HG03139 (cell line): Measurements from ENCODE around the gene CNOT8.
"Not testable (repeated sequence)": the region's sequence is repeated elsewhere in the genome, so short reads cannot be mapped to it uniquely, and the experiment has no call there.

ENCODE experiments used
- ATAC-seq: cut with Tn5 transposase; IDR thresholded peaks from one replicate; pipeline ENCODE4 v1.9.1; 2021; ENCODE audit not compliant: unreplicated experiment

CNOT8 gene

GRCh38 chr5:154863291-154864080 is 5.1 kb downstream of the CNOT8 start:
- no peak for ATAC-seq

DNA sequence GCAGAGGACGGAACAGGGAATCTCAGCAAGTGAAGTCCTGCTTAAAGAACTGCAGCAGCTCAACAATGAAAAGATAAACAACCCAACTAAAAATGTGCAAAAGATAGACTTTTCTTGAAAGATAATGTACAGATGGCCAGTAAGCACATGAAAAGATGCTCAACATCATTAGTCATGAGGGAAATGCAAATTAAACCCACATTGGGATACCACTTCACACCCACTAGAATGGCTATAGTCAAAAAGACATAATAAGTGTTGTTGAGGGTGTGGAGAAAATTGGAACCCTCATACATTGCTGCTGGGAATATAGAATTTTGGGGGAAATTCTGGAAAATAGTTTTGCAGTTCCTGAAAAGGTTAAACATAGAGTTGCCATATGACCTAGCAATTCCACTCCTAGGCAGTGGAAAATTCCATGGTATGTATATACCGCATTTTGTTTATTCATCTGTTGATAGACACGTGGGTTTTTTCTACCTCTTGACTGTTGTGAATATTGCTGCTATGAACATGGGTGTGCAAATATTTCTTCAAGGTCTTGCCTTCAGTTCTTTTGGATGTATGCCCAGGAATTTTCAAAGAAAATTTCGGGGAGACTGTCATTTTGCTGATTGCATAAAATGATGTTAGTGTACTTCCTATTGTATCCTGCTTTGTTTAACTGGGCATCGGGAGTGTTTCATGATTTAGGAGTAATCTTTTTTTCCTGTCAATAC is 7.2 kb downstream of the CNOT8 start:
- no peak for ATAC-seq

DNA sequence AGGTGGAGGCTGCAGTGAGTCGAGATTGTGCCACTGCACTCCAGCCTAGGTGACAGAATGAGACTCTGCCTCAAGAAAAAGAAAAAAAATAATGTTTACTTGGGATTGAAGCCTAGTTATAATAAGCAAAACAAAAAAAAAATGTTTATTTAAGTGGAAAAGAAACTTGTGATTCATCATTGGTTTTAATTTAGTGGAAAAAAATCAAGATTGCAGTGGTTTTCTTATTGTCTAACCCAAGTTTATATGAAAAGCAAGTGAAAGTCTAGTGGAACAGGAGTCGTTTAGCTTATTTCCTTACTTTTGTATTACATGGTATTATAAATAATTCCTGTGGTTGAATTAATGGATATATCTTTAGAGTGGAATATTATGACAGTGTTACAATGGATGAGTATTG is 8.4 kb downstream of the CNOT8 start:
- no peak for ATAC-seq

DNA sequence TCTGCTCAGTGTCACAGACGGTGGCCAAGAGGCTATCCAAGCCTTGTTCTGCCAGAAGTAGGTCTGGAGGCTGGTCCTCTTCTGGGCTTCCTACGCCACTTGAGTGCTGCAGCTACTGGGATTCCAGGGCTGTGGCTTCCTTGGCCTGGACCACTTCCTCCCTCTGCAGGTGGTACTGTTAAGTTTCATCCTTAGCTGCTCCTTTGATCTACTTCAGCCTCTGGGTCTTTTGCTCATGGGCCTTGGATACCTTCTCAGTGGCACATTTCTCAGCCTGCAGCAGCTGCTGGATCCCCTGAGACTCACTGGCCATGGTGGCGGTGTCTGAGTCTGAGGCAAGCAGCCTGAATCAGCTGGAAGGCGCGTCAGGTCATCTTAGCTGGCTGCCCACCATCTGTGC is 10.3 kb downstream of the CNOT8 start:
- ATAC-seq: no peak

- ATAC-seq: no peak
Measured at GRCh38 chr5:154871734-154872133, 13.3 kb downstream of the CNOT8 start.

DNA sequence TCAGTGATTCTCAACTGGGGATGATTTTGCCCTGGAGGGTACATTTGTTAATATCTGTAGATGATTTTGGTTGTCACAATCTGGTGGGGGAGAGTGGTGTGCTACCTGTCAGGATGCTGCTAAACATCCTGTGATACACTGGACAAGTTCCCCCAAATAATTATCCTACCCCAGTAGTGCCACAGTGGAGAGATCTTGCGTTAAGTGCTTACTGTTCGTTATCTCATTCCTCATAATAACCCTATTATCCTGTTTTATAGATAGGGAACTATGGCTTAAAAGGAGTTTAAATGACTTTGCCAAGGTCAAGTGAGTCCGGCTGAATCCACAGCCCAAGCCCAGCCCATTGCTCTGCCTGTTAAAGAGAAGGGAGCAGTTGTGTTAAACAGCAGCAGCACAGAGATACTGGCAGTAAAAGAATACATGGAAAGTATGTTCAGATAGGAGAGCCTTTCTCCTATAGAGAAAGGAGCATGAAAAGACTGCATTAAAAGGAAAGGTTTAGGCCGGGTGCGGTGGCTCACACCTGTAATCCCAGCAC is 15.4 kb downstream of the CNOT8 start:
- ATAC-seq: no peak

- no peak for ATAC-seq
Measured at GRCh38 chr5:154878642-154879335, 20.4 kb downstream of the CNOT8 start.

GRCh38 chr5:154881986-154882385 is 23.6 kb downstream of the CNOT8 start:
- ATAC-seq: no peak

DNA sequence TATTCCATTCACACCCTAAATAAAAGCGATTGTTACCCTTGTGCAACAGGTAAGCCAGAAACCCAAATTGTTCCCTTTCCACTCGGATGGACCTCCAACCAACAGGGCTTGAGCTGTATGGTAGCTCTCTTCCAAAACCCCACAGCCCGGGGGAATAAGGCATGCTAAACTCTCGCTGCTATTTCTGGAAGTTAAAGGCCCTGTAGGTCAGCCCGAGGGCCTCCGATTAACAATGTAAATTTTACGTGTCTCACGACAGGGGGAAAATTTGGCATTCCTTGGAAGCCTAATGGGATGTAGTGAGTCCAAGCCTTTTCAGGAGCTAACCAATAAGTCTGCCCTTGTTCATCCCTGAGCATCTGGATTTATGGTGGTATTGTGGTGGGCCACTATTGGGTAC is 26.0 kb downstream of the CNOT8 start:
- ATAC-seq: no peak

DNA sequence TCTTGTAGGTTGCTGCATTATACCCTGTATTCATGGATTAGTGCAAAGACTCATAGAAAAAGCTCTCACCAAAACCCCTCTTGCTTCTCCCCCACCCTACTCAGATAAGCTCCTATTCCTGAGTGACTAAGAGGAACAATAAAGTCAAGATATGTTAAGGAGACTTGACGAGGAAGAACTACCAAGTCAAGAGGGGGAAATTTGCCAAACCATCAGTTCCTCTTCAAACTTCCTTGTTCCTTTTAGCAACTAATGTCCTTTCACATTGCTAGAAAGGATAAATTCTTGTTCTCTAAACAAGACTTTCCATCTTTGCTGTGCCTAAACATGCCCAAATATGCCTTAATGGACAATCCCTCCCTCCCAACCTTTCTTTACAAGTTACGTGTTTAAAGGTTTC is 27.0 kb downstream of the CNOT8 start:
- no peak for ATAC-seq

DNA sequence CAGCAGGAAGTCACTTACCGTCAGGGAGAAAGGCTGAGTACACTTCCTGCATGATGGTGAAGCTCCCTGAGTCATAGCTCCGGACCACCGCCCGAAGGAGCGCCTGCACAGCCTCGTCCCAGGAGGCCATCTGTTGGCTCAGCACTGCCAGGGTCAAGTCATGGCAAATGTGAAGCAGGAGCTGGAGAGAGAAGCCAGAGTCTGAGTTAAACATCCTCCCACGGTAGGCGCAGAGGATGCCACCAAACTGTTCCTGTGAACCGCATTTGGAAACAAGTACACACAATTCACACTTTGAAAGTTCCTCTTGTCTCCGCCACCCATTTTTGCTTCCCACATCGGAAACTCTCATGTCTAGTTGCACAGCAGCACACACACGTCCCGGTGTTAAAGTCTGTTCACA is 33.9 kb downstream of the CNOT8 start:
- ATAC-seq: no peak

DNA sequence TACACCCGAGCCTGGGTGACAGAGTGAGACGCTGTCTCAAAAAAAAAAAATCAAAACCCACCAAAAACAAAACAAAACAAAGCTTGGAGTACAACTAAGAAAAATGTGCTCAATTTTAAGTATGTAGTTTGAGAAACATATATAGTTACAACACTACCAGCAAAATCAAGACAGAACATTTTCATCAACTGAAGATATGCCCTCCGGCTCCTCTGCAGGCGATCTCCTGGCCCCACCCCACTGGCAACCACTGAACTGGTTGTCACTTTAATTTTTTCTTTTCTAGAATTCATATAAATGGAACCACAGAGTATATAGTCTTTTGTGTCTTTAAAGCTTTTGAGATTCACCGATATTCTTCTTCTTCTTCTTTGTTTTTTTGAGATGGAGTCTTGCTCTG is 35.0 kb downstream of the CNOT8 start:
- ATAC-seq: no peak

DNA sequence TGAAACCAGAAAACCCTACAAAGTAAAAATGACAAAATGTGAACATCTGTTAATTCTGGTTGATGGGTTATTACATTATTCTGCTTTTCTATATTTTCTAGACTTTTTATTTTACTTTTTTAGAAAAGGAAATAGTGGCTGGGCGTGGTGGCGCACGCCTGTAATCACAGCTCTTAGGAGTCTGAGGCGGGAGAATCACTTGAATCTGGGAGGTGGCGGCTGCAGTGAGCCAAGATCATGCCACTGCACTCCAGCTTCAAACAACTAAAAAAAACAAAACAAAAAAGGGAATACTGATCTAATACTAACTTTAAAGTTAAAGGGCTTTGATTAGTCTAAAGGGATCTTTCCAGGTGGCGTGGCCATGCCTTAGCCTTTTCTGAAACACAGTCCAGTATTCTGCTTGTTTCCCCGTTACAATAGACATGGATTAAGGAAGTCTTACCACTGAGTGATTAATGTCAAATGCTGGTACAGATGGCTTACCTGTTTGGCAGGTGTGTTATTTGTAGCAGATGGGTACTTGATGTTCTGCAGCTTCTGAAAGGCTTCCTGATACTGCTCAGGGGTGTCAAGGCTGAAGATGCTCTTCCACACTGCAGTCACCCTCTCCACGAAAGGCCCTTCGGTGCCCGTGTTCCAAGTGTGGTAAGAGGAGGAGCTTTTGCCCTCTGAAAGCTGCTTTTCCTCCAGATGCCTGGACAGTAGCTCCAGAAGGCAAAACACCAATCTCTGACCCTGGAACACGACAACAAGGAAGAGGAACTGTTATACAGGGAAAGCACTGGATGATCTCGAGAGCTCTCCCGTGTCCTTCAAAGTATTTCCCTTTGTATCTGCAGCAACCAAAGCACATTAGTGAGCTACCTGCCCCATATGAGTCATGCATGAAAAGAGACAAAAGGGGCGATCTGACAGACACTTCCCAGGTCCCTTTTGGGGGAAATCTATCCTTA is 37.5 kb downstream of the CNOT8 start:
- ATAC-seq: no peak

DNA sequence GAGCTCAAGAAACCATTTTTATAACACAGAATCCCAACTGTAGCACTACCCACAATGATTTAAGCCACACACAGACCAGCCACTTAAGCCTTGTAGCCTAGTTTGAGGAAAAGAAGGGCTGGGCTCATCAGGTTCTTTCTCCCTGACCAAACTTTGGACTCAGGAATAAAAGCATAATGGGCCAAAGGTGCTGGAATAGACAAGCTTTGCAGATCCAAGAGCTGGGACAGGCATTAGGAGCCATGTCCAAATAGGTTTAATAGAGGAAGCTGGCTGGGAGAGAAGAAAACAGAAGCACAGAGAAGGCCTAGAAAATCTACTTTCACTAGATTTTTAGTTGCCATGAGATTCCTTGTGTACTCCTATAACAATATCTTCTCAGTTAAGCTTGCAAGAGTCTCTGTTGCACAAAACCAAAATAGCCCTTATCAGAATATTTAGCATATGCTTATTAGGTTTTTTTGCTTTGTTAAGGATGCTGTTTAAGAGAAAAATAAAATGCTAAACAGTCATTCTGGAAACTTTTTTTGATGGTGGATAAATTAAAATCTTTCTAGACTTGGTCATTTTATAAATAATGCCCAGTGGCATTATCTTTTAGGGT is 38.2 kb downstream of the CNOT8 start:
- ATAC-seq: no peak

DNA sequence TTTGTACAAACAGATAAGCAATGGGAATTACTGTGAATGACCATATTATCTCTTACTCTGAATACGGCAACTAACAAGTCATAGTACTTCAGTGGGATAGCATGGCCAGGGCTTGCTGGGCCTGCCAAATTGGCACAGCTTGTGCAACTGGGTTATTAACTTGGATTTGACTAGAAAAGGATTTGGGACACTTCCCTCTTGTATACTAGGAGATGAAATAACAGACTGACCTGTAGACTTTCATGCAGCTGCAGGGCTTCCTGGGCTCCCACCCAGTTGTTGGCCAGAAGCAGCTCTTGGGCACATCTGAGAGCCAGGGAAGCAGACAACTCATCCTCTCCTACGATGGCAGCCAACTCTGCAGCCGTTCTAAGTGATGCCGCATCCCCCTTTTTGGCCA is 39.8 kb downstream of the CNOT8 start:
- no peak for ATAC-seq

DNA sequence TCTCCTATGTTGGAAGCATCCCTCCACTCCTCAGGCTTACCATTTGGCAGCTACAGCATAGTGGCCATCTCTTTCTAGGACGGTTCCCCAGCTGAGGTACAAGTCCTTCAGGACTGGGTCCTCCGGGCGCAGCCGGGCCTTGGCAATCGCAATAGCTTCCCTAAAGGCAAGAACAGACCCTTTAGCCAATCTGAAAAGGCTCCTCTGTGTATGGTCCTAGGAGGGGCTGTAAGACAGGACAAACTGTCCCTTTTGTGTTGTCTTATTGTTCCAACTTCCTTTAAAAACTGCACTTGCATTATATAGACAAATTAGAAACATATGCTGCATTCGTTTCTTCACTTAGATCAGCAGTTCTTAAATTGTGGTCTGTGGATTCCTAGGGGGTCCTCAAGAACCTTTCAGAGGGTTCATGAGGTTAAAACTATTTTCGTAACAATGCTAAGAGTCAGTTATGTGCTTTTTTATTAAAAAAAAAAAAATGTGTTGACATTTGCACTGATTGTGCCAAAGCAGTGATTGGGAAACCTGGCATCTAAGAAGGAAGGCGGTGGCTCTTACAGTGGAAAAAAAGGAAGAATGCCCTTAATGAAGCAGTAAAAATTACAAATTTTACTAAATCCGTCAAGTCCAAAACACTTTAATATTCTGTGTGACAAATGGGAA is 40.9 kb downstream of the CNOT8 start:
- no peak for ATAC-seq

DNA sequence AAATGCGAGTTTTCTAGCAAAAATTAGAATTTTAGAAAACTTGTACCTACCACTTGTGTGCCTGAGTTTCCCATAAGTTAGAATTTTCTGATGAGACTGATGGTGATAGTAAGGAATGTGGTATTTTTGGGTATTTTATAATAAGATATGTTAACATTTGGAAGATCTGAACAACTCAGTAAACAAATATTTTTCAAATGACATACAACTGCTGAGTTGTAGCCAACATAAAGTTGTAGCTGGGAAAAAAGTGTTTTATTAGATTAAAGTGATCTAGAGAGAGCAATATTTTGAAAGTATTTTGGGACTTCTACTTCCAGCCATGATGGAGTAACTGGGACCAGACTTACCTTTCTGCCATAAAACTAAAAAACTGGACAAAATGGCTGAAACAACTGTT is 41.6 kb downstream of the CNOT8 start:
- no peak for ATAC-seq

DNA sequence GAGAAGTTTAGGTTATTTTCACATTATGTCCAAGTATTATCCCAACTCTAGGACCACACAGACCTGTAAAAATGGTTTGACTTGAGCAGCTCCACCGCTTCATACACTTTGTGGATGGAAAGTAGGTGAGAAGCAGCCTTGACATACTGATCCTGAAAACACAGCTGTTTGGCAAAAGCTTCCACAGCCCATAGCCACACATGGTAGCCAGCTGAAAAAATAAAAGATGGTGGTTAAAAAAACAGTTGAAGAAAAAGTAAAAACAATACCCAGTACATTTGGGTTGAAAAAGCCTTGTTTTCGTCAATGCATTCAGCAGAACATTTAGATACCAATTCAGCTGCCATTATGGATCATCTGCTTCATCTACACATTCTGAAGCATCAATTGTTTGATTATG is 42.8 kb downstream of the CNOT8 start:
- ATAC-seq: no peak

DNA sequence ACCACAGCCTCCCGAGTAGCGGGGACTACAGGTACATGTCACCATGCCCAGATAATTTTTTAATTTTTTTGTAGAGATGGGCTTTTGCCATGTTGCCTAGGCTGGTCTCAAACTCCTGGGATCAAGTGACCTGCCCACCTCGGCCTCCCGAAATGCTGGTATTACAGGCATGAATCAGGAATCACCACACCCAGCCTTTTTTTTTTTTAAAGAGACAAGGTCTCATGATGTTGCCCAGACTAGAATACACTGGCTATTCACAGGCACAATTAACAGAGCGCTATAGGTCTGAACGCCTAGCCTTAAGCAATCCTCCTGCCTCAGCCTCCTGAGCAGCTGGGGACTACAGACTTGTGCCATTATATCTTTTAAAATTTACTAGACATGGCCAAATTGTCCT is 43.5 kb downstream of the CNOT8 start:
- ATAC-seq: no peak

DNA sequence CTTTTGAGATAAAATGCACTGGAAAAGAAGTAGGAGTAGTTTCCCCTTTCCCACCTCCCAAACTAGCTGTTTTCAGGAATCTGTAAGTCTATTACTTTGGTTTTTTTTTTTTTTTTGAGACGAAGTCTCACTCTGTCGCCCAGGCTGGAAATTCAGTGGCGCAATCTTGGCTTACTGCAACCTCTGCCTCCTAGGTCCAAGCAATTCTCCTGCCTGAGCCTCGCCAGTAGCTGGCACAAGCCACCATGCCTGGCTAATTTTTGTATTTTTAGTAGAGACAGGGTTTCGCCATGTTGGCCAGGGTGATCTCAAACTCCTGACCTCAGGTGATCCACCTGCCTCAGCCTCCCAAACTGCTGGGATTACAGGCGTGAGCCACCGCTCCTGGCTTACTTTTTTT is 47.2 kb downstream of the CNOT8 start:
- ATAC-seq: not testable (repeated sequence)
